ENCODE results near the gene CPLANE2. TPM values are rescaled to one million over a fixed set of nuclear protein-coding genes. Genes with fewer than 3 reads are reported as not detected.
A peak's percentile ranks its signal among the peaks of the same experiment; 100 is the strongest.

The CPLANE2 gene
- polyA plus RNA-seq, 3 donors from 2014 or later = 1.2 to 3.8 (median 1.8) TPM

- peaks cover 0 to under 1% (median 0%) of the 10 kb centered on the region in 3 donors for H3K27me3 Mint-ChIP-seq (ENCODE audit: low read depth in 3 of 3)
Observed at GRCh38 chr1:16245476-16246196, 8.7 kb upstream of the CPLANE2 start.

GRCh38 chr1:16244650-16245285 is 7.8 kb upstream of the CPLANE2 start:
- H3K4me3 Mint-ChIP-seq = no peak overlapping the region
- H3K27ac Mint-ChIP-seq = no peak overlapping the region
- peaks cover 16 to 25% of the 10 kb centered on the region in 2 donors for H3K4me1 Mint-ChIP-seq

More at GRCh38 chr1:16245476-16246196, 8.7 kb upstream of the CPLANE2 start:
- no peak overlapping the region for H3K4me3 Mint-ChIP-seq
- H3K27ac Mint-ChIP-seq = no peak overlapping the region
- H3K36me3 Mint-ChIP-seq = peaks cover 0 to 16% (median 0%) of the 10 kb centered on the region in 3 donors
- no peaks in the 10 kb centered on the region for H3K9me3 Mint-ChIP-seq
- H3K4me1 Mint-ChIP-seq = peaks cover 18 to 28% of the 10 kb centered on the region in 2 donors
- no peak for DNase-seq

GRCh38 chr1:16243936-16244649 is 7.1 kb upstream of the CPLANE2 start:
- peak overlapping the region in 5 of 6 donors; percentile 9 to 36 (median 17) for H3K27ac Mint-ChIP-seq
- peaks cover 1 to 4% (median 2%) of the 10 kb centered on the region in 3 donors for H3K27me3 Mint-ChIP-seq (ENCODE audit: low read depth in 3 of 3)
- H3K4me3 Mint-ChIP-seq = peak overlapping the region in 1 of 5 donors; percentile 17
- no peaks in the 10 kb centered on the region for H3K9me3 Mint-ChIP-seq
- peak; percentile 53 to 68 (median 56) for DNase-seq
- peaks cover 11 to 18% of the 10 kb centered on the region in 2 donors for H3K4me1 Mint-ChIP-seq
- H3K36me3 Mint-ChIP-seq = peaks cover 0 to 7% (median 0%) of the 10 kb centered on the region in 3 donors

More at GRCh38 chr1:16244650-16245285, 7.8 kb upstream of the CPLANE2 start:
- no peak for DNase-seq
- Mint-ChIP-seq H3K27me3 (ENCODE audit: low read depth in 3 of 3) (peaks cover 1 to 2% (median 2%) of the 10 kb centered on the region in 3 donors), H3K36me3 (peaks cover 0 to 11% (median 0%) of the 10 kb centered on the region in 3 donors), H3K9me3 (no peaks in the 10 kb centered on the region)

- Mint-ChIP-seq H3K4me1 (peaks cover 3 to 10% of the 10 kb centered on the region in 2 donors), H3K4me3 (no peak overlapping the region), H3K9me3 (no peaks in the 10 kb centered on the region), H3K36me3 (peaks cover 0 to 7% (median 0%) of the 10 kb centered on the region in 3 donors), H3K27me3 (ENCODE audit: low read depth in 3 of 3) (peaks cover 1 to 4% (median 2%) of the 10 kb centered on the region in 3 donors), H3K27ac (no peak overlapping the region)
- DNase-seq = no peak
Observed at GRCh38 chr1:16243215-16243610, 6.2 kb upstream of the CPLANE2 start.

GRCh38 chr1:16242556-16243214 is 5.7 kb upstream of the CPLANE2 start:
- Mint-ChIP-seq H3K4me3 (no peak overlapping the region), H3K27ac (no peak overlapping the region), H3K9me3 (no peaks in the 10 kb centered on the region), H3K27me3 (ENCODE audit: low read depth in 3 of 3) (peaks cover 3 to 5% (median 4%) of the 10 kb centered on the region in 3 donors), H3K4me1 (peaks cover 8 to 9% of the 10 kb centered on the region in 2 donors), H3K36me3 (peaks cover 0 to 7% (median 0%) of the 10 kb centered on the region in 3 donors)
- DNase-seq = no peak

- no peak overlapping the region for H3K4me3 Mint-ChIP-seq
- peaks cover 21 to 23% of the 10 kb centered on the region in 2 donors for H3K4me1 Mint-ChIP-seq
- DNase-seq = no peak
- H3K9me3 Mint-ChIP-seq = no peaks in the 10 kb centered on the region
- H3K36me3 Mint-ChIP-seq = no peaks in the 10 kb centered on the region
- peak overlapping the region in 2 of 6 donors; percentile 23 to 41 for H3K27ac Mint-ChIP-seq
- H3K27me3 Mint-ChIP-seq (ENCODE audit: low read depth in 3 of 3) = peaks cover 9 to 16% (median 14%) of the 10 kb centered on the region in 3 donors
Observed at GRCh38 chr1:16241221-16241708, 4.3 kb upstream of the CPLANE2 start.

GRCh38 chr1:16239972-16240491 is 3.0 kb upstream of the CPLANE2 start:
- Mint-ChIP-seq H3K9me3 (no peaks in the 10 kb centered on the region), H3K4me3 (no peak overlapping the region), H3K27me3 (ENCODE audit: low read depth in 3 of 3) (peaks cover 10 to 17% (median 15%) of the 10 kb centered on the region in 3 donors), H3K4me1 (peaks cover 25 to 33% of the 10 kb centered on the region in 2 donors), H3K27ac (peak overlapping the region in 5 of 6 donors; percentile 28 to 92 (median 81)), H3K36me3 (no peaks in the 10 kb centered on the region)
- no peak for DNase-seq

- Mint-ChIP-seq H3K36me3 (no peaks in the 10 kb centered on the region), H3K4me1 (peaks cover 21 to 29% of the 10 kb centered on the region in 2 donors), H3K4me3 (peak overlapping the region; percentile 88 to 93 (median 92)), H3K27me3 (ENCODE audit: low read depth in 3 of 3) (peaks cover 10 to 17% (median 15%) of the 10 kb centered on the region in 3 donors), H3K9me3 (no peaks in the 10 kb centered on the region), H3K27ac (peak overlapping the region; percentile 85 to 98 (median 96))
- DNase-seq = no peak
Observed at GRCh38 chr1:16237343-16237830, 404 bp upstream of the CPLANE2 start.

- peak overlapping the region; percentile 88 to 98 (median 96) for H3K27ac Mint-ChIP-seq
- H3K4me3 Mint-ChIP-seq = peak overlapping the region; percentile 88 to 93 (median 92)
- no peaks in the 10 kb centered on the region for H3K9me3 Mint-ChIP-seq
- H3K27me3 Mint-ChIP-seq (ENCODE audit: low read depth in 3 of 3) = peaks cover 10 to 17% (median 15%) of the 10 kb centered on the region in 3 donors
- DNase-seq = peak; percentile 19 to 31 (median 28)
- H3K36me3 Mint-ChIP-seq = no peaks in the 10 kb centered on the region
- peaks cover 21 to 29% of the 10 kb centered on the region in 2 donors for H3K4me1 Mint-ChIP-seq
Observed at GRCh38 chr1:16235944-16236510, 956 bp downstream of the CPLANE2 start.

- Mint-ChIP-seq H3K4me3 (peak overlapping the region in 4 of 5 donors; percentile 4 to 47 (median 24)), H3K27me3 (ENCODE audit: low read depth in 3 of 3) (peaks cover 10 to 17% (median 15%) of the 10 kb centered on the region in 3 donors), H3K9me3 (no peaks in the 10 kb centered on the region), H3K27ac (peak overlapping the region; percentile 19 to 76 (median 30)), H3K4me1 (peaks cover 21 to 29% of the 10 kb centered on the region in 2 donors), H3K36me3 (no peaks in the 10 kb centered on the region)
- DNase-seq = no peak
Observed at GRCh38 chr1:16235347-16235746, 1.6 kb downstream of the CPLANE2 start.

- no peak overlapping the region for H3K27ac Mint-ChIP-seq
- DNase-seq = no peak
- no peak overlapping the region for H3K4me3 Mint-ChIP-seq
- H3K27me3 Mint-ChIP-seq (ENCODE audit: low read depth in 3 of 3) = peaks cover 9 to 19% (median 14%) of the 10 kb centered on the region in 3 donors
- peaks cover 23 to 30% of the 10 kb centered on the region in 2 donors for H3K4me1 Mint-ChIP-seq
- no peaks in the 10 kb centered on the region for H3K9me3 Mint-ChIP-seq
- H3K36me3 Mint-ChIP-seq = no peaks in the 10 kb centered on the region
Observed at GRCh38 chr1:16233431-16233830, 3.6 kb downstream of the CPLANE2 start.

GRCh38 chr1:16232316-16232710 is 4.7 kb downstream of the CPLANE2 start:
- DNase-seq = no peak
- H3K27me3 Mint-ChIP-seq (ENCODE audit: low read depth in 3 of 3) = peaks cover 9 to 21% (median 16%) of the 10 kb centered on the region in 3 donors
- no peaks in the 10 kb centered on the region for H3K9me3 Mint-ChIP-seq
- no peak overlapping the region for H3K4me3 Mint-ChIP-seq
- H3K27ac Mint-ChIP-seq = no peak overlapping the region
- no peaks in the 10 kb centered on the region for H3K36me3 Mint-ChIP-seq
- H3K4me1 Mint-ChIP-seq = peaks cover 22 to 34% of the 10 kb centered on the region in 2 donors
